Esophagus muscularis mucosa (tissue), 4 donors: ENCODE measurements around the gene EMC7.

Source experiments
- CTCF ChIP-seq, 3 experiments: fragments of 200-600 bp in 2 of 3; fragments of 450-650 bp in 1 of 3; sonication (generic) in 2 of 3; IDR thresholded peaks; one replicate each; pipeline ENCODE4 v1.5.1; 2017 to 2019; ENCODE audit warnings: antibody characterized with exemption in 3 of 3, mild to moderate bottlenecking in 2 of 3, moderate library complexity in 1 of 3
- EP300 ChIP-seq: sonication (generic); formaldehyde crosslinking; IDR thresholded peaks from one replicate; pipeline ENCODE4 v1.6.1; 2017; ENCODE audit warnings: antibody characterized with exemption
- POLR2A ChIP-seq: fragments of 450-650 bp; IDR thresholded peaks from one replicate; pipeline ENCODE4 v1.6.1; 2017; ENCODE audit warnings: antibody characterized with exemption, moderate library complexity, mild to moderate bottlenecking, low read depth
- POLR2AphosphoS5 ChIP-seq, 2 donors: sonication (generic); formaldehyde crosslinking; IDR thresholded peaks; one replicate each; pipeline ENCODE4 v1.6.1; 2017; ENCODE audit warnings: antibody characterized with exemption in 2 of 2

- TF ChIP-seq POLR2A (no peak), CTCF (IDR thresholded peaks at IDR 0.05) (no peak), EP300 (no peak), POLR2AphosphoS5 (IDR thresholded peaks at IDR 0.05) (no peak)
Measured at GRCh38 chr15:34126522-34126921, 24.9 kb upstream of the EMC7 start.
